Activated CD8-positive, alpha-beta memory T cell treated with anti-CD3 and anti-CD28 coated beads, Interleukin-2, amount 10 ng/mL, durations not matched to agents 7 days and 5 days (primary cell): ENCODE measurements around the gene PAAF1. TPM values are rescaled to one million over a fixed set of nuclear protein-coding genes. Genes with fewer than 3 reads are reported as not detected.
A peak's percentile ranks its signal among the peaks of the same experiment; 100 is the strongest.

Source experiments
- ATAC-seq: fragments of 150-1000 bp; cut with Tn5 transposase; one replicate; pipeline ENCODE4 v1.10.0; 2021; ENCODE audit warnings: moderate library complexity
- CTCF ChIA-PET: fragments of 350-600 bp; sonication (Branson Sonifier 250); formaldehyde crosslinking; loops from one replicate; lab custom pipeline; 2021; ENCODE audit warnings: antibody characterized with exemption; lab: Charles Lee
- DNase-seq: peaks from one replicate; pipeline ENCODE4 v3.0.0-alpha.2; 2020
- H3K27ac Mint-ChIP-seq: one replicate; pipeline ENCODE4 v1.8.0; 2021; ENCODE audit warnings: mild to moderate bottlenecking, mixed read lengths
- H3K27me3 Mint-ChIP-seq: one replicate; pipeline ENCODE4 v1.8.0; 2021; ENCODE audit warnings: mixed read lengths
- H3K36me3 Mint-ChIP-seq: one replicate; pipeline ENCODE4 v1.8.0; 2021; ENCODE audit warnings: mild to moderate bottlenecking, mixed read lengths
- H3K4me1 Mint-ChIP-seq: one replicate; pipeline ENCODE4 v1.8.0; 2021; ENCODE audit warnings: mixed read lengths
- H3K4me3 Mint-ChIP-seq: one replicate; pipeline ENCODE4 v1.8.0; 2021; ENCODE audit warnings: mild to moderate bottlenecking, moderate library complexity, mixed read lengths
- H3K9me3 Mint-ChIP-seq: one replicate; pipeline ENCODE4 v1.8.0; 2022; ENCODE audit warnings: low read depth, mixed read lengths
- total RNA-seq, 2 experiments: library from RNA; stranded (reverse); gene quantifications; one replicate each; pipeline ENCODE4 v1.2.3, GENCODE V29; 2021

The PAAF1 gene
- total RNA-seq, 2 experiments from 2014 or later, result 21.0 to 25.5 TPM

DNA sequence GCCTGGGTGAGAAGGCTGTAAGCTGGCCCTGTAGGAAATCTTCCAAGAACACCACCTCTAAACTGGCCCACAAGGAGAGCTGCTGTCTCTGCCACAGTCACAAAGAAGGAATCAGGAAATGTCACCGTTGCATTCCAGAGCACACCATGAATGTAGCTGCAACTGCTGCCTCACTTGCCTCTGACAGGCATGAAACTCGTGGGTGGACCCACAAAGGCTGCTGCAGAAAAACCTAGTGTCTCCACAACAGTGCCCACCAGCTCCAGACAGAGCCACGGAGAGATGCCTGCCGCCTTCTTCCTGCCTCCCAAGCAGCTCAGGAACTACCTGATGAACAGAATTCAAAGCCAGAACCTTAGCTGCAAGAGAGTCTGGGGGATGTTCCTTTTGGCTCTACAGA, 84.5 kb downstream of the PAAF1 start:
- DNase-seq, result no peak
- peaks cover 10% of the 10 kb centered on the region for H3K4me1 Mint-ChIP-seq
- H3K36me3 Mint-ChIP-seq, result no peaks in the 10 kb centered on the region
- H3K9me3 Mint-ChIP-seq, result no peaks in the 10 kb centered on the region
- no peak overlapping the region for H3K27ac Mint-ChIP-seq
- ATAC-seq, result no peak
- H3K27me3 Mint-ChIP-seq, result peaks cover 5% of the 10 kb centered on the region
- no peak overlapping the region for H3K4me3 Mint-ChIP-seq
- CTCF ChIA-PET, result interaction anchor here (0.9 to 1.4 kb wide), 2 partner anchors 9 to 189 kb away, joined by 4 read pairs; no protein-coding TSS in a partner anchor

DNA sequence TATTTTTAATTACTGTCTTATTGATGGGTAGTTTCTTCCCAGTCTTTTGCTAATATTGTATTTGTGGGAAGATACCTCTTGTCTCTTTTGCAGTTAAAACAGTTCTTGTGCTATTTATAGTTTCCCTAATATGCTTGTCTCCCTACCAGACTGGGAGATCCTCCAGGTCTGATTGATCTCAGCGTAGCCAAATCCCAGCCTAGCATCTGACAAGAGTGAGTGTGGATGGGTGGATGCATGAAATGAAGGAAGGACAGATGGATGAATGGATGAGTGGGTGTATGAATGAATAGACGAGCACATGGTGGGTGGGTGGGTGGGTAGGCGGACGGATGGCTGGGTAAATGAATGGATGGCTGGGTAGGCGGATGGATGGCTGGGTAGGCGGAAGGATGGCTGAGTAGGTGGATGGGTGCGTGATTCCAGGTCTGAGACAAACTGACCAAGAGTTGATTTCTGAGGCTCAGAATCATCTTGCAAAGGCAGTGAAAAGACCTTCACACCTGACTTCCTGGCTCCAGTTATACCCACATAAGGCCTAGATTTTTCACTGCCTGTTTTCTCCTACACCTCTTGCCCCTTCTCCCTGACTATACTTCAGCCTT, 85.4 kb downstream of the PAAF1 start:
- CTCF ChIA-PET, result interaction anchor here (2.4 kb wide), 1 partner anchor 10 kb away, joined by 6 read pairs; no protein-coding TSS in a partner anchor
- Mint-ChIP-seq H3K27ac (no peak overlapping the region), H3K27me3 (peaks cover 2% of the 10 kb centered on the region), H3K4me3 (no peak overlapping the region), H3K9me3 (no peaks in the 10 kb centered on the region), H3K36me3 (no peaks in the 10 kb centered on the region), H3K4me1 (peaks cover 10% of the 10 kb centered on the region)
- DNase-seq (no peak), ATAC-seq (no peak)

DNA sequence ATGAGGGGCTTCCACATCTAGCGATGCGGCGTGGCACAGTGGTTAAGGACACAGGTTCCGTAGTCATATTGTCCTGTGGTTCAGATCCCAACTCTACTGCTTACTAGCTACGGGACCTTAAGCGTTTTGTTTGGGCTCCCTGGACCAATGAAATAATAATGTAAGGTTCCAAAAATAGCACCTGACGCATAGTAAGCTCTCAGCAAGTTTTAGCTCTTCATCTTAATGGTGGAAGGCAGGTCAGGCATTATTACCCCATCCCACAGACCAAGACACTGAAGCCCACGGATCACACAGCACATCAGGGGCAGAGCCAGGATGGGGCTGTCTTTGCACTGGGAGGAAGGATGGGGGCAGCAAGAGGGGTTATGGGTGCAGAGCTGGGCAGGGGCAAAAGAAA, 87.1 kb downstream of the PAAF1 start:
- CTCF ChIA-PET, result interaction anchor here (0.6 to 2.6 kb wide), 23 partner anchors 9 to 486 kb away, joined by 3 to 13 read pairs (median 3); partner anchors contain the start of genes C2CD3 and PPME1
- DNase-seq (no peak), ATAC-seq (no peak)
- Mint-ChIP-seq H3K27ac (no peak overlapping the region), H3K4me1 (peaks cover 14% of the 10 kb centered on the region), H3K9me3 (no peaks in the 10 kb centered on the region), H3K4me3 (no peak overlapping the region), H3K27me3 (no peaks in the 10 kb centered on the region), H3K36me3 (no peaks in the 10 kb centered on the region)

DNA sequence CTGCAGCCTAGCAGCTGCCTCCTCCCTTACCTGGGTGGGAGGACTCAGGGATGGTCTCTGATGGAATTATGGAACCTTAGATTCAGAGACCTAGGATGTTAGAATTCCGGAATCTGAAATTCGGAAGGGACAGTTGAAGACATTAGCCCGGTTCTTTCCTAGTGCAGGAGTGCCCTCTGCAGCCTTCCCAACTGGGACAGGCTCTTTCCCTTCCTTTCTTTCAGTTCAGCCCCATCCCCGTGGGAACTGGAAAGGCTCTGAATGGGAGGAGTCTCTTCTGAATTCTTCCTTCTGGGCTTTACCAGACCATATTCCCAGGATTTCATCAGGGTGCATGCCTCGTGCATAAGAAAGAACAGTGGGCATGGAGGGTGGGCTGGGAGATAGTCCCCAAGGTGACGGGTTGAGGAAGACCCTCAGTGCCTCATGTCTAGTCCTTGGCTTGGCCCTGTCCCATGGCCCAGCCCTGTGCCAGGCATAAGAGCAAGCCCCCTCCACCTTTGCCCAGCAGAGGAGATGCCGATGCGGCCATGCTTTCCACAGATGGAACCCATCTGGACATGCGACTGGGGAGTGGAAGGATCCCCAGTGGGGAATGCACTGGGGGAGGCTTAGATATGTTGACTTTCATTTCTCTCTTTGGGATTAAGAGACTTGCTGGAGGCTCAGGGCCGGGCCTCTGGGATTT, 88.4 kb downstream of the PAAF1 start:
- no peaks in the 10 kb centered on the region for H3K27me3 Mint-ChIP-seq
- H3K27ac Mint-ChIP-seq, result no peak overlapping the region
- H3K9me3 Mint-ChIP-seq, result no peaks in the 10 kb centered on the region
- no peak for ATAC-seq
- DNase-seq, result no peak
- peaks cover 25% of the 10 kb centered on the region for H3K4me1 Mint-ChIP-seq
- CTCF ChIA-PET, result interaction anchor here (1.1 to 2.6 kb wide), 9 partner anchors 15 to 484 kb away, joined by 3 to 13 read pairs (median 4); partner anchors contain the start of genes C2CD3 and PPME1
- no peaks in the 10 kb centered on the region for H3K36me3 Mint-ChIP-seq
- H3K4me3 Mint-ChIP-seq, result no peak overlapping the region

DNA sequence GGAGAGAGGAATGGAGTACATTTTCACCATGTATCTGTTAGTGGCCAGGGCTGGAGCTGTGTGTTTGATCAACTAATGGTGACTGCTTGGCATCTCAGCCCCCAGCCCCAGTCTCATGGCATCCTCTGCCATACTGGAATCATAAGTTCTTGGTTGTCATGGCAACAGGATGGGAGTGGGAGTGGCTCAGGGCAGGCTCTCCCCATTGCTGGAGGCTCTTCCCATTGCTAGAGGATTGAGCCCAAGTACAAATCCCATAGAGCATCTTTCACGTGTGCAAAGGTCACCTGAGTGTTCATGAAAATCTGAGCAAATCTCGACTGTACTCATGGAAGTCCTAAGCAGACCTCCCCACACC, 88.9 kb downstream of the PAAF1 start:
- peaks cover 27% of the 10 kb centered on the region for H3K4me1 Mint-ChIP-seq

DNA sequence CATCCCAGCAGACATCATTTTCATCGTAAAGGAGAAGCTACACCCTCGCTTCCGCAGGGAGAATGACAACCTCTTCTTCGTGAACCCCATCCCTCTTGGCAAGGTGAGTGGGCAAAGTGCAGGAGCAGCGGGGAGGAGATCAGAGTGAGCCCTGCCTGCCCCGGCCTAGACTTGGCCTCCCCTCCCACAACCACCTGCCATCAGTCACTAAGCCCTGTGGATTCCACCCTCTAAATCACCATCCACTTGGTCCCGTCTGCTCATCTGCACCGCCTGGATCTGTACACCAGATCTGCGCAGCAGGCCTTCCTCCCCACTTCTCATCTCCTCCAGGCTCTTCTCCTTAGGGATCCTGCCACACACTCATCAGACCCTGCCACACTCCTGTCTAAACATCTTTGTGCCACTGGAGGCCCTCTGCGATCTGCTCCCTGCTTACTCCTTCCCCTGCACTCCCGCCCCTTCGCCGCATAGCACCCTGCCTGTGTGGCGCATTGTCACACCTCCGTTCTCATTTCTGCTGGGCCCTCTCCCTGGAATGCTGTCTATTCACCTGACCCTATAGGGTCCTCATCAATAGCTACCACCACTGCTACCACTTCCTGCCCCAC, 91.7 kb downstream of the PAAF1 start:
- Mint-ChIP-seq H3K4me3 (no peak overlapping the region), H3K36me3 (peaks cover 2% of the 10 kb centered on the region), H3K4me1 (peaks cover 41% of the 10 kb centered on the region), H3K9me3 (no peaks in the 10 kb centered on the region), H3K27ac (peak overlapping the region; percentile 16), H3K27me3 (no peaks in the 10 kb centered on the region)
- DNase-seq (no peak), ATAC-seq (no peak)
- CTCF ChIA-PET, result interaction anchor here (0.7 kb wide), 1 partner anchor 44 kb away, joined by 3 read pairs; no protein-coding TSS in a partner anchor

More for the DNA sequence above, 88.9 kb downstream of the PAAF1 start:
- Mint-ChIP-seq H3K9me3 (no peaks in the 10 kb centered on the region), H3K4me3 (no peak overlapping the region), H3K36me3 (no peaks in the 10 kb centered on the region), H3K27ac (no peak overlapping the region), H3K27me3 (no peaks in the 10 kb centered on the region)
- CTCF ChIA-PET, result interaction anchor here (1.0 to 1.6 kb wide), 4 partner anchors 21 to 290 kb away, joined by 3 to 4 read pairs (median 4); partner anchors contain the start of genes C2CD3 and PPME1
- ATAC-seq (no peak), DNase-seq (no peak)

DNA sequence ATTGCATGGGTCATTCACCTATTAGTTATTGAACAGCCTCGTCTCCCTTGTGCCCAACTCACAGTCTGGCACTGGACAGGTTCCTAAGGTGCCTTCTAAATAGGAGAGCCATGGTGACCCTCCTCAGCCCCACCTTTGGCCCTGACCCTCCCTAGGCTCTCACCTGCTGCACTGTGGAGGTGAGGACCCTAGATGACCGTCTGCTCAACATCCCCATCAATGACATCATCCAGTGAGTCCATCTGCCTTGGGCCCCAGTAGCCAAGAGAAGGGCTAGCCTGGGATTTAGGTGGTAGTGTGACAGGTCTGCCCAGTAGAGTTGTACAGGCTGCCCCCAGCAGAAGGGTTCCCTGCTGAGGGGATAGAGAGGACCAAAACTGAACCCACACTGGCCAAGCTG, 92.3 kb downstream of the PAAF1 start:
- CTCF ChIA-PET, result interaction anchor here (2.6 kb wide), 1 partner anchor 11 kb away, joined by 9 read pairs; no protein-coding TSS in a partner anchor
- DNase-seq, result no peak
- Mint-ChIP-seq H3K4me1 (peaks cover 45% of the 10 kb centered on the region), H3K9me3 (no peaks in the 10 kb centered on the region), H3K27ac (no peak overlapping the region), H3K4me3 (no peak overlapping the region), H3K27me3 (no peaks in the 10 kb centered on the region), H3K36me3 (peaks cover 6% of the 10 kb centered on the region)
- no peak for ATAC-seq

DNA sequence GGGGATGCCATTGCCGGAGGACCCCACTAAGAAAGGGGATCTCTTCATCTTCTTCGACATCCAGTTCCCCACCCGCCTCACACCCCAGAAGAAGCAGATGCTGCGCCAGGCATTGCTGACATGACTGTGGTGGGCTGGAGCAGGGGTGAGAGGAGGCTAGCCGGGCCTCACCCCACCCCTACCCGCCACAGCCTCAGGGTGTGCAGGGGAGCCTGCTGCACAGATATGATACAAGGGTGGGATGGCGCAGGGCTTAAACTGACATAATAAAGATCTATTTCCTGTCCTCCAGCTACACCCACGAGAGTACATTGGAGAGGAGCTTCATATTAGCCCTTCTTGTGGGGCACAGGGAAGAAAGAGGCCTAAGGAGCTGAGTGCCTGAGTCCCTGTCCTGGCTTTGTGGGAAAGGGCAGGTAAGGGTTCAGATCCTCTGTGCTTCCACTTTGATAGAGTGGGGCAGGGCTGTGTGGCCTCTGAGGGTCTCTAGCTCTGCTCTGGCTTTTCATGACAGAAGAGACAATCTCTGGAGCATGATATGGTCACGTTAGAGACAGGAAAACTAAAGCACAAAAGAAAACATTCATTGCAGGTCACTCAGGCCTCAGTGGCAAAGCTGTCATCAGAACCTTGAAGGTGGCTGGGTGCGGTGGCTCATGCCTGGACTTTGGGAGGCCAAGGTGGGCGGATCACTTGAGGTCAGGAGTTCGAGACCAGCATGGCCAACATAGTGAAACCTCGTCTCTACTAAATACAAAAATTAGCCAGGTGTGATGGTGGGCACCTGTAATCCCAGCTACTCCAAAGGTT, 93.4 kb downstream of the PAAF1 start:
- Mint-ChIP-seq H3K27me3 (no peaks in the 10 kb centered on the region), H3K4me3 (no peak overlapping the region), H3K4me1 (peaks cover 50% of the 10 kb centered on the region), H3K9me3 (no peaks in the 10 kb centered on the region), H3K36me3 (peaks cover 16% of the 10 kb centered on the region), H3K27ac (peak overlapping the region; percentile 62)
- ATAC-seq, result no peak
- peak; percentile 55 for DNase-seq
- CTCF ChIA-PET, result interaction anchor here (0.9 to 2.6 kb wide), 4 partner anchors 9 to 201 kb away, joined by 3 to 9 read pairs (median 4); partner anchors contain the start of genes C2CD3, PPME1 and UCP2

DNA sequence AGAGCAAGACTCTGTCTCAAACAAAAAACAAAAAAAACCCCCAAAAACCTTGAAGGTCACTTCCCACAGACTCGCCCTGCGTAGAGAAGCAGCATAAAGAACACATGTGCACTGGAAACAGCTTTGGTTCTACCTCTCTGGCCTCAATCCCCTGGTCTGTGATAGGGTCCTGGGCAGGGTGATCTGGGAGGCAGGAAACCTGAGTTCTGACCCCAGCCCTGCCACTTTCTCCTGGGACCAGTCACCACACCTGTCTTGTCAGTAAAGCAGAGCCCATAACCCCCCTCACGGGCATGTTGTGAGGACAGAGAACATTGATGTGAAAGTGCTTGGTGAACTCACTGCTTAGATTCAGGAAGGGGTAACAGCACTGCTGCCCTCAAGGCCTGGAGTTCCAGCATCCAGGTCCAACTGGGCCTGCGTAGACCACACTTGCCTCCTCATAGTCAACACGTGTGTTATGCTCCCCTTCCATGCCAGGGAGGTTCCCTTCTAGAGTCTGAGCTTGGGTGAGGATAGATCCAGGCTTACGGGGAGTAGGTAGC, 94.4 kb downstream of the PAAF1 start:
- H3K4me3 Mint-ChIP-seq, result no peak overlapping the region
- H3K36me3 Mint-ChIP-seq, result peaks cover 25% of the 10 kb centered on the region
- no peaks in the 10 kb centered on the region for H3K27me3 Mint-ChIP-seq
- DNase-seq (no peak), ATAC-seq (no peak)
- H3K4me1 Mint-ChIP-seq, result peaks cover 56% of the 10 kb centered on the region
- H3K27ac Mint-ChIP-seq, result peak overlapping the region; percentile 59
- CTCF ChIA-PET, result interaction anchor here (1.2 to 2.6 kb wide), 3 partner anchors 9 to 200 kb away, joined by 3 to 9 read pairs (median 6); partner anchors contain the start of genes C2CD3 and PPME1
- H3K9me3 Mint-ChIP-seq, result no peaks in the 10 kb centered on the region

DNA sequence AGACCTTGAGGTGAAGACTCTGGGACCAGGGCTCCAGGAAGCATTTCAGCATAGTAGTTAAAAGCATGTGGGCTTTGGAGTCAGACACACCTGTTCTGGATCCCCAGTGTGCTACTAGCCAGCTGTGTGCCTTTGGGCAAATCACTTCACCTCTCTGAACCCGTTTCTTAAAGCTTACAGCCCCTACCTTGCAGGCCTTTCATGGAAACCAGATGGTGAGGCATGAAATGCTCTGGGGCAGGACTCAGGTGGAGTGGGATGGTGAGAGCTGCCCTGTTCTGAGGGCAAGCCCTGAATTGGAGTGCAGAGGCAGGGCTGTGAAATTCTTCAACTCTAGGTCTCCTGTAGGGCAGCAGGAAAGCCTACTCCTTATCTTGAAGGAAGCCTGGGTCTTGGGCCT, 95.4 kb downstream of the PAAF1 start:
- Mint-ChIP-seq H3K36me3 (peaks cover 33% of the 10 kb centered on the region), H3K4me1 (peaks cover 66% of the 10 kb centered on the region), H3K27me3 (no peaks in the 10 kb centered on the region), H3K27ac (peak overlapping the region; percentile 45), H3K9me3 (no peaks in the 10 kb centered on the region), H3K4me3 (no peak overlapping the region)
- CTCF ChIA-PET, result interaction anchor here (1.4 to 2.0 kb wide), 2 partner anchors 9 to 33 kb away, joined by 6 read pairs; no protein-coding TSS in a partner anchor
- no peak for DNase-seq
- no peak for ATAC-seq

DNA sequence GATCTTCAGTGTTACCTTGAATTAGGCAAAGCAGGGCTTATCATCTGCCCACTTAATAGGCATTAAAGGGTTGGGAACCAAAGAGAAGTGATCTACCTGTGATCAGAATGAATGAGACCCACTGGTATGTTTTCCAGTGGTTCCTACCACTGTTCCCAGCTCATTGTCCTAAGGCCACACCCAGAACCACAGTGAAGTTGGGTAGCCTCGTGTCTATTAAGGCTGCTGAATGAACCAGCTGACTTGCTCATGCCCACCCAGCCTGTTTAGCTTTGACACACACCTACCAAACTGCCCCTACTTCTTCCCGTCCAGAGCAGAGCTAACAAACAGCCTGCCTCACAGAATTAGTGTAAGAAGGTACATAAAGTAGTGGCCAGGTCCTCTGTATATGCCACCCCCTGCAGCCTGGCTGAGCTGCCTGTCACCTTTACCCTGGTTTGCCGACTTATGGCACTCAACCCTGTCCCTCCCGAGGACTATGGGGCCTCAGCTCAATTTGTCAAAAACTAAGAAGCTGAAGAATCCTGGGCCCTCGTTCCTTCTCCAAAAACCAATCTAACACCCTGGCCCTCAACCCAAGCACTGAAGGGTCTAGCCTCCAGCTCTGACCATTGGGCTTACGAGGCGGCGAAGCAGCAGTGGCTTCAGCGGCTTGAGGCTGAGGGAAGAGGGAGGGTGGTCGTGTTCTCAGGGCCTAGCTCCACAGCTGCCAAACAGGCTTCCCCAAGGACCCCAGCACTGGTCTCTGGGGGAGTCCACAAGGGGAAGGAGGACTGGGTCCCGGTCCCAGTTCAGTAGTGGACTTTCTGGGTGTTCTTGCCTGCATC, 96.0 kb downstream of the PAAF1 start:
- no peak for ATAC-seq
- no peak for DNase-seq
- Mint-ChIP-seq H3K9me3 (no peaks in the 10 kb centered on the region), H3K4me3 (no peak overlapping the region), H3K27ac (peak overlapping the region; percentile 82), H3K4me1 (peaks cover 71% of the 10 kb centered on the region), H3K36me3 (peaks cover 39% of the 10 kb centered on the region), H3K27me3 (no peaks in the 10 kb centered on the region)
- CTCF ChIA-PET, result interaction anchor here (0.6 to 2.0 kb wide), 4 partner anchors 9 to 1354 kb away, joined by 3 to 6 read pairs (median 5); no protein-coding TSS in a partner anchor
